Nephron (organoid): ENCODE results near the gene PLEKHA6.

Experiments
- H3K27ac Mint-ChIP-seq, 3 experiments: 2 replicates each; pipeline ENCODE4 v1.8.0; 2020; ENCODE audit warnings: mixed read lengths in 3 of 3, mild to moderate bottlenecking in 2 of 3, moderate library complexity in 1 of 3
- H3K27me3 Mint-ChIP-seq: 2 replicates; pipeline ENCODE4 v1.8.0; 2021; ENCODE audit warnings: low read depth, mild to moderate bottlenecking, moderate library complexity, mixed read lengths
- H3K36me3 Mint-ChIP-seq: 2 replicates; pipeline ENCODE4 v1.8.0; 2020; ENCODE audit warnings: low read depth, mixed read lengths
- H3K4me1 Mint-ChIP-seq: 2 replicates; pipeline ENCODE4 v1.8.0; 2020; ENCODE audit warnings: mixed read lengths
- H3K4me3 Mint-ChIP-seq, 3 experiments: 2 replicates each; pipeline ENCODE4 v1.8.0; 2020; ENCODE audit warnings: mild to moderate bottlenecking in 3 of 3, mixed read lengths in 3 of 3, moderate library complexity in 2 of 3
- H3K9me3 Mint-ChIP-seq: 2 replicates; pipeline ENCODE4 v1.8.0; 2020; ENCODE audit warnings: mixed read lengths
- CTCF ChIP-seq, 3 experiments: fragments of 200-600 bp; sonication (generic); IDR thresholded peaks; one replicate each; pipeline ENCODE4 v1.5.0; 2021; ENCODE audit warnings: antibody characterized with exemption in 3 of 3; ENCODE audit not compliant: unreplicated experiment in 3 of 3

PLEKHA6 gene

GRCh38 chr1:204212715-204213114 is 147.0 kb downstream of the PLEKHA6 start:
- H3K4me1 Mint-ChIP-seq, result peaks cover 6% of the 10 kb centered on the region
- no peak overlapping the region for H3K4me3 Mint-ChIP-seq
- H3K27ac Mint-ChIP-seq, result no peak overlapping the region
- no peaks in the 10 kb centered on the region for H3K36me3 Mint-ChIP-seq
- H3K27me3 Mint-ChIP-seq, result peaks cover 19% of the 10 kb centered on the region
- no peak for TF ChIP-seq CTCF (IDR thresholded peaks at IDR 0.05; ENCODE audit: unreplicated experiment in 3 of 3)
- H3K9me3 Mint-ChIP-seq, result no peaks in the 10 kb centered on the region

GRCh38 chr1:204211046-204211445 is 148.7 kb downstream of the PLEKHA6 start:
- peaks cover 25% of the 10 kb centered on the region for H3K27me3 Mint-ChIP-seq
- no peaks in the 10 kb centered on the region for H3K36me3 Mint-ChIP-seq
- TF ChIP-seq CTCF (IDR thresholded peaks at IDR 0.05; ENCODE audit: unreplicated experiment in 3 of 3), result no peak
- no peak overlapping the region for H3K27ac Mint-ChIP-seq
- H3K9me3 Mint-ChIP-seq, result no peaks in the 10 kb centered on the region
- H3K4me3 Mint-ChIP-seq, result no peak overlapping the region
- peaks cover 15% of the 10 kb centered on the region for H3K4me1 Mint-ChIP-seq

- H3K27me3 Mint-ChIP-seq, result peaks cover 39% of the 10 kb centered on the region
- H3K27ac Mint-ChIP-seq, result no peak overlapping the region
- H3K4me1 Mint-ChIP-seq, result peaks cover 10% of the 10 kb centered on the region
- TF ChIP-seq CTCF (IDR thresholded peaks at IDR 0.05; ENCODE audit: unreplicated experiment in 3 of 3), result peak; percentile 85 to 93 (median 90)
- no peaks in the 10 kb centered on the region for H3K36me3 Mint-ChIP-seq
- H3K4me3 Mint-ChIP-seq, result no peak overlapping the region
- H3K9me3 Mint-ChIP-seq, result no peaks in the 10 kb centered on the region
Observed at GRCh38 chr1:204207136-204207616, 152.6 kb downstream of the PLEKHA6 start.

- Mint-ChIP-seq H3K27me3 (peaks cover 46% of the 10 kb centered on the region), H3K9me3 (no peaks in the 10 kb centered on the region), H3K4me3 (no peak overlapping the region), H3K27ac (peak overlapping the region; percentile 6 to 28 (median 10)), H3K36me3 (no peaks in the 10 kb centered on the region), H3K4me1 (peaks cover 10% of the 10 kb centered on the region)
- no peak for TF ChIP-seq CTCF (IDR thresholded peaks at IDR 0.05; ENCODE audit: unreplicated experiment in 3 of 3)
Observed at GRCh38 chr1:204206121-204206520, 153.6 kb downstream of the PLEKHA6 start.

- peaks cover 10% of the 10 kb centered on the region for H3K4me1 Mint-ChIP-seq
- no peaks in the 10 kb centered on the region for H3K36me3 Mint-ChIP-seq
- H3K27ac Mint-ChIP-seq, result no peak overlapping the region
- H3K27me3 Mint-ChIP-seq, result peaks cover 51% of the 10 kb centered on the region
- no peak for TF ChIP-seq CTCF (IDR thresholded peaks at IDR 0.05; ENCODE audit: unreplicated experiment in 3 of 3)
- no peak overlapping the region for H3K4me3 Mint-ChIP-seq
- H3K9me3 Mint-ChIP-seq, result no peaks in the 10 kb centered on the region
Observed at GRCh38 chr1:204205486-204205885, 154.2 kb downstream of the PLEKHA6 start.

GRCh38 chr1:204204944-204205343 is 154.8 kb downstream of the PLEKHA6 start:
- peaks cover 10% of the 10 kb centered on the region for H3K4me1 Mint-ChIP-seq
- no peak overlapping the region for H3K27ac Mint-ChIP-seq
- no peaks in the 10 kb centered on the region for H3K36me3 Mint-ChIP-seq
- TF ChIP-seq CTCF (IDR thresholded peaks at IDR 0.05; ENCODE audit: unreplicated experiment in 3 of 3), result no peak
- H3K9me3 Mint-ChIP-seq, result no peaks in the 10 kb centered on the region
- H3K4me3 Mint-ChIP-seq, result no peak overlapping the region
- H3K27me3 Mint-ChIP-seq, result peaks cover 47% of the 10 kb centered on the region
